PC-9 (cell line): Measurements from ENCODE around the gene ARFGAP1. TPM values are rescaled to one million over a fixed set of nuclear protein-coding genes. Genes with fewer than 3 reads are reported as not detected.

Experiments
- BruUV-seq: library from RNA; stranded (reverse); fragments of 400-500 nt; replicated peaks from 2 replicates; lab custom pipeline; 2021; lab: Mats Ljungman, UMichigan
- CTCF ChIA-PET: fragments of 300-600 bp; sonication (Branson Sonifier 250); formaldehyde crosslinking; loops from one replicate; lab custom pipeline; 2022; ENCODE audit warnings: antibody characterized with exemption; lab: Charles Lee
- POLR2A ChIA-PET: fragments of 300-600 bp; sonication (Branson Sonifier 250); formaldehyde crosslinking; loops from one replicate; lab custom pipeline; 2022; ENCODE audit warnings: antibody characterized with exemption; ENCODE audit not compliant: unreplicated experiment; lab: Charles Lee
- DNase-seq, 2 experiments: peaks; one replicate each; pipeline versions ENCODE4 v3.0.0 to v3.0.0-alpha.2; 2015 to 2022; ENCODE audit warnings: mixed read lengths in 1 of 2
- H2AFZ ChIP-seq: fragments of 200-600 bp; sonication (generic); 2 replicates; pipeline ENCODE4 v1.8.1; 2017; ENCODE audit warnings: antibody characterized with exemption
- H3F3A ChIP-seq: fragments of 200-600 bp; sonication (generic); 2 replicates; pipeline ENCODE4 v1.8.1; 2017; ENCODE audit warnings: antibody characterized with exemption, mild to moderate bottlenecking, low read depth; ENCODE audit not compliant: insufficient read depth
- H3K27ac ChIP-seq: fragments of 200-600 bp; sonication (generic); 2 replicates; pipeline ENCODE4 v1.6.1; 2016; ENCODE audit warnings: mixed run types
- H3K27me3 ChIP-seq: fragments of 200-600 bp; sonication (generic); 2 replicates; pipeline ENCODE4 v1.6.1; 2016; ENCODE audit warnings: low read depth, mixed run types; ENCODE audit not compliant: insufficient read depth
- H3K36me3 ChIP-seq: fragments of 200-600 bp; sonication (generic); 2 replicates; pipeline ENCODE4 v1.6.1; 2016; ENCODE audit warnings: low read depth, mixed run types
- H3K4me1 ChIP-seq: fragments of 200-600 bp; sonication (generic); replicated peaks from 2 replicates; pipeline ENCODE4 v1.6.1; 2016; ENCODE audit warnings: mixed run types; ENCODE audit not compliant: insufficient read depth
- H3K4me2 ChIP-seq: fragments of 200-600 bp; sonication (generic); 2 replicates; pipeline ENCODE4 v1.6.1; 2017; ENCODE audit warnings: mixed run types
- H3K4me3 ChIP-seq: fragments of 200-600 bp; sonication (generic); 2 replicates; pipeline ENCODE4 v1.6.1; 2016; ENCODE audit warnings: mixed run types
- H3K79me2 ChIP-seq: fragments of 200-600 bp; sonication (generic); 2 replicates; pipeline ENCODE4 v1.6.1; 2017; ENCODE audit warnings: low read depth, mixed run types
- H3K9me2 ChIP-seq: fragments of 200-600 bp; sonication (generic); 2 replicates; pipeline ENCODE4 v1.8.1; 2017; ENCODE audit warnings: mild to moderate bottlenecking; ENCODE audit not compliant: insufficient read depth
- H3K9me3 ChIP-seq: fragments of 200-600 bp; sonication (generic); 2 replicates; pipeline ENCODE4 v1.8.1; 2016; ENCODE audit warnings: low read depth; ENCODE audit not compliant: insufficient read depth
- H4K20me1 ChIP-seq: fragments of 200-600 bp; sonication (generic); 2 replicates; pipeline ENCODE4 v1.8.1; 2017; ENCODE audit not compliant: insufficient read depth
- CTCF ChIP-seq: fragments of 200-600 bp; sonication (generic); conservative IDR thresholded peaks from 2 replicates; pipeline ENCODE4 v1.6.1; 2017; ENCODE audit warnings: mixed run types, antibody characterized with exemption, mild to moderate bottlenecking, moderate library complexity
- EZH2 ChIP-seq: fragments of 200-600 bp; sonication (generic); IDR thresholded peaks from 2 replicates; pipeline ENCODE4 v1.8.0; 2017; ENCODE audit warnings: antibody characterized with exemption, low read depth
- intact Hi-C: fragments of 100-400 bp; cut with micrococcal nuclease; formaldehyde crosslinking; loops from one replicate; pipeline ENCODE4 v1.10.0; 2022; ENCODE audit not compliant: unreplicated experiment
- total RNA-seq: library from RNA; stranded (reverse); gene quantifications from 2 replicates; pipeline ENCODE4 v1.2.3, GENCODE V29; 2021

Gene ARFGAP1
- total RNA-seq, 1 experiment from 2014 or later = 89.0 TPM

DNA sequence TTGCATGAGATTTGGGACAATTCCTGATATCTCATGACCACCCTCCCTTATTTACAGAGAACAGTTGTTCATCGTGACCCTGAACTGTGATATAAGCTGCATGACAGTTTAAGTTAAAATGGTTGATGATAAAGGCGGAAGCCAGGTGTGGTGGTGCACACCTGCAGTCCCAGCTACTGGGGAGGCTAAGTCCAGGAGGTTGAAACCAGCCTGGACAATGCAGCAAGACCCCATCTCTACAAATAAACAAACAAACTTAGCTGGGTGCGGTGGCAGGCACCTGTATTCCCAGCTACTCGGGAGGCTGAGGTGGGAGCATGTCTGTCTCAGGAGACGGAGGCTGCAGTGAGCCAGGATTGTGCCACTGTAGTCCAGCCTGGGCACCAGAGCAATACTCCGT is 44.4 kb downstream of the ARFGAP1 start:
- Histone ChIP-seq H3K9me2 (no peaks in the 10 kb centered on the region), H2AFZ (no peak overlapping the region), H3K27me3 (peaks cover 93% of the 10 kb centered on the region), H3K4me1 (no peaks in the 10 kb centered on the region), H3K9me3 (no peaks in the 10 kb centered on the region), H3K36me3 (no peaks in the 10 kb centered on the region), H3K27ac (no peak overlapping the region), H3K4me2 (no peak overlapping the region), H4K20me1 (0 out of 2 replicates have a peak, but pooled peaks cover 4% of the 10 kb centered on the region), H3K79me2 (no peaks in the 10 kb centered on the region), H3F3A (no peaks in the 10 kb centered on the region), H3K4me3 (no peak overlapping the region)
- ChIA-PET CTCF (no interaction called here), POLR2A (no interaction called here)
- intact Hi-C loops = no loop called here
- DNase-seq = no peak
- BruUV-seq = no TSS peak
- TF ChIP-seq EZH2 = no peak
- no peak for TF ChIP-seq CTCF

- Histone ChIP-seq H3K27ac (no peak overlapping the region), H3K4me3 (no peak overlapping the region), H3K9me2 (no peaks in the 10 kb centered on the region), H4K20me1 (0 out of 2 replicates have a peak, but pooled peaks cover 4% of the 10 kb centered on the region), H3K79me2 (no peaks in the 10 kb centered on the region), H2AFZ (no peak overlapping the region), H3K4me2 (no peak overlapping the region), H3K4me1 (no peaks in the 10 kb centered on the region), H3K27me3 (peaks cover 93% of the 10 kb centered on the region), H3F3A (no peaks in the 10 kb centered on the region), H3K36me3 (no peaks in the 10 kb centered on the region), H3K9me3 (no peaks in the 10 kb centered on the region)
- no peak for DNase-seq
- no TSS peak for BruUV-seq
- intact Hi-C loops = no loop called here
- no peak for TF ChIP-seq CTCF
- no peak for TF ChIP-seq EZH2
- POLR2A ChIA-PET = interaction anchor here (0.6 kb wide), 1 partner anchor 148 kb away, joined by 4 read pairs; no protein-coding TSS in a partner anchor
- CTCF ChIA-PET = interaction anchor here (0.6 kb wide), 1 partner anchor 72 kb away, joined by 6 read pairs; no protein-coding TSS in a partner anchor
These were observed 45.1 kb downstream of the ARFGAP1 start for GRCh38 chr20:63317601-63318291.

DNA sequence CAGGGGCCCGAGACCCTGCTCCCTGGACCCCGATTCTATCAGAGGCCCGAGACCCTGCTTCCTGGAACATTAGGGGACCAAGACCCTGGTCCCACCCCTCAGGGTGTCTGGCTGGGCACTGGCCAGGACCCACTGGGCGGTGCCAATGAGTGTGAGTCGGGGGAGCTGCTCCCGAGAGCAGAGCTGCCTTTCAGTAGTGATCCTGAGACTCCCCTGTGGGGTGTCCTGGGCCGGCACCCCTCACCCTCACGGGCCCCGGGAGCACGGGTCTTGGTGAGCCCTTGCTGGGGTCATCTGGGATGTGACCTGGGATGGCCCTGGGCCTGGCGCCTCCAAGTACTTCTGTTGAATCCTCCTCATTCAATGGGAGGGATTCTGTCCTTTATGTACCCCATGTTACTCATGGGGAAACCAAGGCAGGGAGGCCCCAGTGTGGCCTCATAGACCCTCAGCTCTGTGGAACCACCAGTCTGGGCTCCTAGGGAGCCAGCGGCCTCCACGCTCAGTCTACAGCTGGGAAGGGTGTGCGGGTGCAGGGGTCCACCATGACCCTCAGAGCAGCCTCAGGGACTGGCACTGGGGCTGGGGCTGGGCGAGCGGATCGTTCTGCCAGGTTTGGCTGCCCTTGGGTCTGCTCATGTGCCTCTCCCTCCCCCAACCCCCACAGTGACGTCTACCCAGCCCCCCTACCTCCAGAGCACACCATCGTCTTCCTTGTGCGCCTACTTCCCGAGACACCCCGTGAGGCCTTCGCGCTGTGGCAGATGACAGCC is 46.0 kb downstream of the ARFGAP1 start:
- TF ChIP-seq CTCF (no peak), EZH2 (no peak)
- no TSS peak for BruUV-seq
- Histone ChIP-seq H3K9me2 (no peaks in the 10 kb centered on the region), H3K9me3 (no peaks in the 10 kb centered on the region), H3K27ac (no peak overlapping the region), H3K4me1 (no peaks in the 10 kb centered on the region), H3K36me3 (no peaks in the 10 kb centered on the region), H2AFZ (no peak overlapping the region), H3K4me3 (no peak overlapping the region), H4K20me1 (no peaks in the 10 kb centered on the region), H3K79me2 (no peaks in the 10 kb centered on the region), H3F3A (no peaks in the 10 kb centered on the region), H3K27me3 (peaks cover 94% of the 10 kb centered on the region), H3K4me2 (no peak overlapping the region)
- ChIA-PET CTCF (no interaction called here), POLR2A (no interaction called here)
- no peak for DNase-seq
- intact Hi-C loops = no loop called here
